Activated CD8-positive, alpha-beta T cell treated with anti-CD3 and anti-CD28 coated beads, Interleukin-2, amount 10 ng/mL, durations not matched to agents 7 days and 5 days (primary cell): ENCODE data around the gene RAG2. TPM values are rescaled to one million over a fixed set of nuclear protein-coding genes. Genes with fewer than 3 reads are reported as not detected.

Experiments
- ATAC-seq: fragments of 150-1000 bp; cut with Tn5 transposase; one replicate; pipeline ENCODE4 v1.10.0; 2021; ENCODE audit warnings: moderate library complexity
- CTCF ChIA-PET: fragments of 350-600 bp; sonication (Branson Sonifier 250); formaldehyde crosslinking; loops from one replicate; lab custom pipeline; 2021; ENCODE audit warnings: antibody characterized with exemption; lab: Charles Lee
- POLR2A ChIA-PET: fragments of 350-600 bp; sonication (Branson Sonifier 250); formaldehyde crosslinking; loops from one replicate; lab custom pipeline; 2021; ENCODE audit warnings: antibody characterized with exemption; lab: Charles Lee
- DNase-seq: peaks from one replicate; pipeline ENCODE4 v3.0.0-alpha.2; 2020
- H3K27ac Mint-ChIP-seq: one replicate; pipeline ENCODE4 v1.8.0; 2021; ENCODE audit warnings: mild to moderate bottlenecking, mixed read lengths
- H3K27me3 Mint-ChIP-seq: one replicate; pipeline ENCODE4 v1.8.0; 2021; ENCODE audit warnings: low read depth, mixed read lengths
- H3K36me3 Mint-ChIP-seq: one replicate; pipeline ENCODE4 v1.8.0; 2021; ENCODE audit warnings: low read depth, mixed read lengths
- H3K4me1 Mint-ChIP-seq: one replicate; pipeline ENCODE4 v1.8.0; 2021; ENCODE audit warnings: low read depth, mixed read lengths
- H3K4me3 Mint-ChIP-seq: one replicate; pipeline ENCODE4 v1.8.0; 2021; ENCODE audit warnings: mild to moderate bottlenecking, mixed read lengths
- H3K9me3 Mint-ChIP-seq: one replicate; pipeline ENCODE4 v1.8.0; 2022; ENCODE audit warnings: mixed read lengths; ENCODE audit not compliant: insufficient read depth
- total RNA-seq, 2 experiments: library from RNA; stranded (reverse); gene quantifications; one replicate each; pipeline ENCODE4 v1.2.3, GENCODE V29; 2021

Gene RAG2
- total RNA-seq, result not detected

- Mint-ChIP-seq H3K4me1 (peaks cover 6% of the 10 kb centered on the region), H3K27me3 (peaks cover 23% of the 10 kb centered on the region), H3K9me3 (no peaks in the 10 kb centered on the region), H3K27ac (no peak within 1 kb of the TSS), H3K4me3 (no peak within 1 kb of the TSS), H3K36me3 (no peaks in the 10 kb centered on the region)
- ATAC-seq (no peak), DNase-seq (no peak)
- ChIA-PET CTCF (interaction anchor here (1.0 kb wide), 1 partner anchor 34 kb away, joined by 5 read pairs; no protein-coding TSS in a partner anchor), POLR2A (no interaction called here)
Measured at GRCh38 chr11:36598051-36598450, at the start of gene RAG2. RAG2 (minus strand) TSS chr11:36598236; CDS start chr11:36594168, 4,068 bp downstream.

- Mint-ChIP-seq H3K4me1 (no peaks in the 10 kb centered on the region), H3K27ac (no peak overlapping the region), H3K9me3 (no peaks in the 10 kb centered on the region), H3K36me3 (no peaks in the 10 kb centered on the region), H3K27me3 (peaks cover 4% of the 10 kb centered on the region), H3K4me3 (no peak overlapping the region)
- no peak for DNase-seq
- ATAC-seq, result no peak
- ChIA-PET CTCF (no interaction called here), POLR2A (no interaction called here)
Measured at GRCh38 chr11:36638556-36638955, 40.5 kb upstream of the RAG2 start.

- no peak overlapping the region for H3K4me3 Mint-ChIP-seq
- H3K27me3 Mint-ChIP-seq, result peaks cover 2% of the 10 kb centered on the region
- ChIA-PET POLR2A (interaction anchor here (0.6 kb wide), 1 partner anchor 45 kb away, joined by 4 read pairs; no protein-coding TSS in a partner anchor), CTCF (interaction anchor here (1.0 to 1.4 kb wide), 2 partner anchors 36 to 71 kb away, joined by 4 to 5 read pairs; no protein-coding TSS in a partner anchor)
- H3K9me3 Mint-ChIP-seq, result no peaks in the 10 kb centered on the region
- no peaks in the 10 kb centered on the region for H3K36me3 Mint-ChIP-seq
- no peak overlapping the region for H3K27ac Mint-ChIP-seq
- no peak for DNase-seq
- ATAC-seq, result no peak
- no peaks in the 10 kb centered on the region for H3K4me1 Mint-ChIP-seq
Measured at GRCh38 chr11:36635066-36635862, 37.2 kb upstream of the RAG2 start.

- H3K27me3 Mint-ChIP-seq, result peaks cover 2% of the 10 kb centered on the region
- no peak overlapping the region for H3K4me3 Mint-ChIP-seq
- ChIA-PET POLR2A (no interaction called here), CTCF (no interaction called here)
- H3K4me1 Mint-ChIP-seq, result no peaks in the 10 kb centered on the region
- no peaks in the 10 kb centered on the region for H3K9me3 Mint-ChIP-seq
- no peaks in the 10 kb centered on the region for H3K36me3 Mint-ChIP-seq
- ATAC-seq (no peak), DNase-seq (no peak)
- H3K27ac Mint-ChIP-seq, result no peak overlapping the region
Measured at GRCh38 chr11:36631774-36632173, 33.7 kb upstream of the RAG2 start.

- Mint-ChIP-seq H3K4me1 (no peaks in the 10 kb centered on the region), H3K36me3 (no peaks in the 10 kb centered on the region), H3K9me3 (no peaks in the 10 kb centered on the region), H3K27me3 (peaks cover 4% of the 10 kb centered on the region), H3K27ac (no peak overlapping the region), H3K4me3 (no peak overlapping the region)
- POLR2A ChIA-PET, result no interaction called here
- CTCF ChIA-PET, result no interaction called here
- DNase-seq (no peak), ATAC-seq (no peak)
Measured at GRCh38 chr11:36628765-36629244, 30.8 kb upstream of the RAG2 start.

- ChIA-PET POLR2A (no interaction called here), CTCF (no interaction called here)
- Mint-ChIP-seq H3K27me3 (peaks cover 4% of the 10 kb centered on the region), H3K36me3 (no peaks in the 10 kb centered on the region), H3K4me1 (no peaks in the 10 kb centered on the region), H3K9me3 (no peaks in the 10 kb centered on the region), H3K27ac (no peak overlapping the region), H3K4me3 (no peak overlapping the region)
- ATAC-seq (no peak), DNase-seq (no peak)
Measured at GRCh38 chr11:36628141-36628540, 30.1 kb upstream of the RAG2 start.

- peaks cover 4% of the 10 kb centered on the region for H3K27me3 Mint-ChIP-seq
- ATAC-seq (no peak), DNase-seq (no peak)
- ChIA-PET CTCF (interaction anchor here (0.6 kb wide), 1 partner anchor 15 kb away, joined by 4 read pairs; no protein-coding TSS in a partner anchor), POLR2A (no interaction called here)
- H3K4me1 Mint-ChIP-seq, result no peaks in the 10 kb centered on the region
- no peaks in the 10 kb centered on the region for H3K36me3 Mint-ChIP-seq
- no peak overlapping the region for H3K4me3 Mint-ChIP-seq
- no peaks in the 10 kb centered on the region for H3K9me3 Mint-ChIP-seq
- no peak overlapping the region for H3K27ac Mint-ChIP-seq
Measured at GRCh38 chr11:36627471-36627870, 29.4 kb upstream of the RAG2 start.

- ChIA-PET CTCF (interaction anchor here (0.6 kb wide), 1 partner anchor 15 kb away, joined by 4 read pairs; no protein-coding TSS in a partner anchor), POLR2A (no interaction called here)
- DNase-seq, result no peak
- Mint-ChIP-seq H3K4me3 (no peak overlapping the region), H3K27me3 (peaks cover 4% of the 10 kb centered on the region), H3K27ac (no peak overlapping the region), H3K4me1 (no peaks in the 10 kb centered on the region), H3K9me3 (no peaks in the 10 kb centered on the region), H3K36me3 (no peaks in the 10 kb centered on the region)
- no peak for ATAC-seq
Measured at GRCh38 chr11:36627006-36627405, 29.0 kb upstream of the RAG2 start.

- CTCF ChIA-PET, result interaction anchor here (1.3 kb wide), 1 partner anchor 59 kb away, joined by 11 read pairs; no protein-coding TSS in a partner anchor
- Mint-ChIP-seq H3K27me3 (peaks cover 14% of the 10 kb centered on the region), H3K27ac (no peak overlapping the region), H3K4me3 (no peak overlapping the region), H3K9me3 (no peaks in the 10 kb centered on the region), H3K36me3 (no peaks in the 10 kb centered on the region), H3K4me1 (no peaks in the 10 kb centered on the region)
- no peak for DNase-seq
- POLR2A ChIA-PET, result no interaction called here
- no peak for ATAC-seq
Measured at GRCh38 chr11:36623494-36623893, 25.5 kb upstream of the RAG2 start.

GRCh38 chr11:36622431-36623136 lies 24.5 kb upstream of the RAG2 start:
- ATAC-seq, result no peak

GRCh38 chr11:36620246-36620645 lies 22.2 kb upstream of the RAG2 start:
- H3K27ac Mint-ChIP-seq, result no peak overlapping the region
- no peak overlapping the region for H3K4me3 Mint-ChIP-seq
- DNase-seq (no peak), ATAC-seq (no peak)
- H3K36me3 Mint-ChIP-seq, result no peaks in the 10 kb centered on the region
- H3K4me1 Mint-ChIP-seq, result no peaks in the 10 kb centered on the region
- no peaks in the 10 kb centered on the region for H3K9me3 Mint-ChIP-seq
- ChIA-PET POLR2A (no interaction called here), CTCF (interaction anchor here (2.6 kb wide), 1 partner anchor 56 kb away, joined by 13 read pairs; no protein-coding TSS in a partner anchor)
- H3K27me3 Mint-ChIP-seq, result peaks cover 18% of the 10 kb centered on the region

More at GRCh38 chr11:36622431-36623136, 24.5 kb upstream of the RAG2 start:
- peaks cover 18% of the 10 kb centered on the region for H3K27me3 Mint-ChIP-seq
- POLR2A ChIA-PET, result no interaction called here
- no peaks in the 10 kb centered on the region for H3K4me1 Mint-ChIP-seq
- no peak overlapping the region for H3K4me3 Mint-ChIP-seq
- CTCF ChIA-PET, result interaction anchor here (1.3 kb wide), 1 partner anchor 59 kb away, joined by 11 read pairs; no protein-coding TSS in a partner anchor
- DNase-seq, result no peak
- H3K9me3 Mint-ChIP-seq, result no peaks in the 10 kb centered on the region
- no peak overlapping the region for H3K27ac Mint-ChIP-seq
- H3K36me3 Mint-ChIP-seq, result no peaks in the 10 kb centered on the region
